Measurements from ENCODE around the gene TMTC2.

Gene TMTC2

DNA sequence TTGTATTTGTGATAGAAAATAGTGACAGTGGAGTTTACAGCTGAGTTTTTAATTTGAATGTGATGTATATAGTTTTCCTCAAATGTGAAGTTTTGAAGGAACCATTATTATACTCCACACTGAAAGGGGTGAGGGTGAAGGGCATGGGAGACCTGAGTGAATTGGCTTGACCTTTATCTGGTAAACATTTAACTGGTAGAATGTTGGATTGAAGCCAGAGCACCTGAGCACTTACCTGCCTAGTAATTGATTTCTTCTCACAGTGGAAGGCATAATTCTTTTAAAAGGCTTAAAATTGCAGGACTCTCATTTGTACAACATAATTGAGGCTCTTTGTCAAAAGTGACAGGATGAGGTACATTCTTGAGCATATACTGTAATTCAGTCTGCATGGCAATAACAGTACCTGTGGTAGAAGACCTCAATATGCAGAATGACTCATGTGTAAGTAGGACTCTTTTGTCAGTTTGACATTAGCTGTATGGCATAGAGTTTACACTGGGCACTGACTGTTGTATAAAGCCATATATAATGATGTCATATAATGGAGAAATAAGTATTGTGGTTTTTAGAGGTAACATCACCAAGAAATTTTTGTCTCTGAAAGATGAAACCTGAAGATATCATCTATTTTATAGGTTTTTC, 309.6 kb downstream of the TMTC2 start:
- Histone ChIP-seq H3K27me3 (ENCODE audit: insufficient read depth, low read length) (no peaks in the 10 kb centered on the region), H3K36me3 (ENCODE audit: insufficient read depth, low read length) (peaks cover 13% of the 10 kb centered on the region), H3K9me3 (ENCODE audit: low read length) (peaks cover 6% of the 10 kb centered on the region), H3K4me1 (ENCODE audit: insufficient read depth, low read length) (peaks cover 11% of the 10 kb centered on the region), H3K4me3 (ENCODE audit: low read length) (no peak overlapping the region), H2AFZ (ENCODE audit: low read depth, low read length) (no peak overlapping the region)

DNA sequence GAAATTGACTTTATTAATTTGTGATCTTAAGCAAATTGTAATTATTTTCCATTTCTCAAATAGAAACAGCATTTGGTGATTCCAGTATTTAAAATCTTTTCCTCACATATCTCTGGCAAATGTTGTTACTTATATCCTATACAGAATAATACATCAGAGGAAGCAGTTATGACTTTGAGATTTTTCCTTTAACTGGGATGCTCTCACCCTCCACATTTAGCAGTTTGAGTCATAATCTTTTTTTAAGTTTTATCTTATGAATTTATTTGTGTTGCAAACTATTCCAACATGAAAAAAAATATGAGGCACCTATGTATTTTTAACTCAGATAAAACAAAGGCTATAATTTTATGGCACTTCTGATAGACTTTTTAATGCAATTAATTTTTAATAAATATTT, 311.8 kb downstream of the TMTC2 start:
- Histone ChIP-seq H2AFZ (ENCODE audit: low read depth, low read length) (no peak overlapping the region), H3K36me3 (ENCODE audit: insufficient read depth, low read length) (peaks cover 11% of the 10 kb centered on the region), H3K9me3 (ENCODE audit: low read length) (peaks cover 6% of the 10 kb centered on the region), H3K4me3 (ENCODE audit: low read length) (no peak overlapping the region), H3K4me1 (ENCODE audit: insufficient read depth, low read length) (peaks cover 11% of the 10 kb centered on the region), H3K27me3 (ENCODE audit: insufficient read depth, low read length) (no peaks in the 10 kb centered on the region)

DNA sequence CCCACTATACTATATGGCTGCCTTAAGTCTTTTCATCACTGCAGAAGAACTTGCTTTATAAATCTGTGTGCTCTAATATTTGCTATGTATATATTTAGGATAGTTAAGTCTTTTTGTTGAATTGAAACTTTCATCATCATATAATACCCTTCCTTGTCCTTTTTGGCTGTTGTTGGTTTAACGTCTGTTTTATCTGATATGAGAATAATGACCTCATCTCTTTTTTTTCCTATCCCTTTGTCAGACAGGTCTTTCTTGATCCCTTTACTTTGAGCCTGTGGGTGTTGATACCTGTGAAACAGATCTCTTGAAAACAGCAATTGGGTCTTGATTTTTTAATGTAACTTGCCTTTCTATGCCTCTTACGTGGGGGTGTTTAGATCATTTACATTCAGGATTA, 316.3 kb downstream of the TMTC2 start:
- H3K9me3 ChIP-seq (ENCODE audit: low read length) = peaks cover 11% of the 10 kb centered on the region
- H3K27me3 ChIP-seq (ENCODE audit: insufficient read depth, low read length) = no peaks in the 10 kb centered on the region
- H2AFZ ChIP-seq (ENCODE audit: low read depth, low read length) = no peak overlapping the region

DNA sequence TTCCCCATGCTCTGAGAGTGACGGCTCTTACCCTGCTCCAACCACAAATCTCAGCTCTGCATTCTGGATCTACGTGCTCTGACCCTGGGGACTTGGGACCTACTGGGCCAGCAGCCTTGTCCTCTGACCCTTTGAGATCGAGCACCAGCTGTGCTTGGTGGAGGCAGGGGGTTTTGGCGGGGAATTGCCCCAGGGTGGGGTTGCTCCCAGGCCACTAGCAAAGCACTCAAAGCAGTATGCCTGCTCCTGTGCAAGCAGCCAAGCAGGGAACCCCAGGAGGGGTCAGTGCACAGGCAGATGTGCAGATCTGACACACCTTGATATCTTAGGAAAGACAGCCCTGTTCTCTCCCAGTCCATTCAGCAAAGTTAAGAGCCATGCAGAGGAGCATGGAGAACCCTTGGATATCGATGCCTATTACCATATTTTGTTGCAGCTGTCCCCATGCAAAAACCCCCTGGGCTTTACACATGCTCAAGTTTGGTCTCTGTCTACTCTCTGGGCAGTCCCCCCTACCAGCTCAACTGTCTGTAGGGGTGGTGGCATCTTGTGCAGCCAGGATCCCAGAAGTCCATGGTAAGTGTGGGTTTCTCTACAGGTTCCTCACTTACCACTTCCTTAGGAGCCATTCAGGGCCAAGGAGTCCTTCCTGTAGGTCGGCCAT, 319.0 kb downstream of the TMTC2 start:
- no peak overlapping the region for H2AFZ ChIP-seq (ENCODE audit: low read depth, low read length)
- no peaks in the 10 kb centered on the region for H3K4me1 ChIP-seq (ENCODE audit: insufficient read depth, low read length)
- peaks cover 26% of the 10 kb centered on the region for H3K9me3 ChIP-seq (ENCODE audit: low read length)
- no peaks in the 10 kb centered on the region for H3K27me3 ChIP-seq (ENCODE audit: insufficient read depth, low read length)
- H3K4me3 ChIP-seq (ENCODE audit: low read length) = no peak overlapping the region
- H3K36me3 ChIP-seq (ENCODE audit: insufficient read depth, low read length) = peaks cover 15% of the 10 kb centered on the region

More for the DNA sequence above, 316.3 kb downstream of the TMTC2 start:
- Histone ChIP-seq H3K4me3 (ENCODE audit: low read length) (no peak overlapping the region), H3K4me1 (ENCODE audit: insufficient read depth, low read length) (peaks cover 6% of the 10 kb centered on the region), H3K36me3 (ENCODE audit: insufficient read depth, low read length) (peaks cover 9% of the 10 kb centered on the region)

DNA sequence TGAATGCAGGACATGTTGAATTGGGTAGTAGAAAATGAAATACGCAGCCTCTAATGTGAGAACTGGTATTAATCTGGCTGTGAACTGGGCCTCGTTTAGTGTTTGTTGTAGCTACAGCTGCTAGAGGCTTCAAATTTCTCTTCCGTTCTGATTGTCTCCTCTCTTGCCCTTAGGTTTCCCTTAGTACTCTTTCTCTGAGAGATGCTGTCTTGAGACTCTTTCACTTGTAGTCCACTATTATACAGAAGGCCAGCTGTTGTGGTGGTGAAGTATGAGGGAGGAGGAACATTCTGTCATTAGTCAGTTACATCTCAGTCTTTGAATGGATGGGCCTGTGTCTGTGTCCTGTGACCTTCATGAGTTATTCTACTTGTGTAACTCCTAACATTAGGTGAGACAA, 322.0 kb downstream of the TMTC2 start:
- no peak overlapping the region for H3K4me3 ChIP-seq (ENCODE audit: low read length)
- peaks cover 26% of the 10 kb centered on the region for H3K9me3 ChIP-seq (ENCODE audit: low read length)
- H3K4me1 ChIP-seq (ENCODE audit: insufficient read depth, low read length) = no peaks in the 10 kb centered on the region
- no peaks in the 10 kb centered on the region for H3K27me3 ChIP-seq (ENCODE audit: insufficient read depth, low read length)
- H2AFZ ChIP-seq (ENCODE audit: low read depth, low read length) = no peak overlapping the region
- peaks cover 15% of the 10 kb centered on the region for H3K36me3 ChIP-seq (ENCODE audit: insufficient read depth, low read length)

DNA sequence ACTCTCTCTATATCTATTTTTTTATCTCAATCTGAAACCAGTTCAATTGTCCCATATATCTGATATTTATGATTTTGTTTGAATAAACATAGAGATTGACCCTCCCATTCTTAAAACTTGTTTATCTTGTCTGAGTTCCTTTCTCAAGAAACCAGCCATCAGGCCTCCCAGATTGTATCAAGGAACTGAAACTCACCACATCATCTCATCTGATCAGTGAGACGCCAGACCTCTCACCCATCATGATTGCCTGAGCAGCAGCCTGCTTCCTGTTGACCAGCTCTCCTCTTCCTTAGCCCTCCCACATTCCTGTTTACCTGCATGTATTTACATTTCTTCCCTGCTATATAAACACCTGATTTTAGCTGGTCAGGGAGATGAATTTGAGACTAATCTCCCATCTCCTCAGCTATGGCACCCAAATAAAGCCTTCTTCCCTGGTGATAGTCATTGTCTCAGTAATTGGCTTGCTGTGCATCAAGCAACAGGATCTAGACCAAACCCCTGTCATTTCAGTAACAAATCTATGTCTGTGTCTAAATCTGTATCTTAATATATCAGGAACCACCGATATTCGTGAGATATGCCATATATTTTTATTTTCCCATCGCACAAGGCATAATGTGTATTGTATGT, 323.6 kb downstream of the TMTC2 start:
- Histone ChIP-seq H3K9me3 (ENCODE audit: low read length) (peaks cover 25% of the 10 kb centered on the region), H3K36me3 (ENCODE audit: insufficient read depth, low read length) (peaks cover 15% of the 10 kb centered on the region), H3K4me1 (ENCODE audit: insufficient read depth, low read length) (no peaks in the 10 kb centered on the region), H2AFZ (ENCODE audit: low read depth, low read length) (no peak overlapping the region), H3K27me3 (ENCODE audit: insufficient read depth, low read length) (no peaks in the 10 kb centered on the region), H3K4me3 (ENCODE audit: low read length) (no peak overlapping the region)

DNA sequence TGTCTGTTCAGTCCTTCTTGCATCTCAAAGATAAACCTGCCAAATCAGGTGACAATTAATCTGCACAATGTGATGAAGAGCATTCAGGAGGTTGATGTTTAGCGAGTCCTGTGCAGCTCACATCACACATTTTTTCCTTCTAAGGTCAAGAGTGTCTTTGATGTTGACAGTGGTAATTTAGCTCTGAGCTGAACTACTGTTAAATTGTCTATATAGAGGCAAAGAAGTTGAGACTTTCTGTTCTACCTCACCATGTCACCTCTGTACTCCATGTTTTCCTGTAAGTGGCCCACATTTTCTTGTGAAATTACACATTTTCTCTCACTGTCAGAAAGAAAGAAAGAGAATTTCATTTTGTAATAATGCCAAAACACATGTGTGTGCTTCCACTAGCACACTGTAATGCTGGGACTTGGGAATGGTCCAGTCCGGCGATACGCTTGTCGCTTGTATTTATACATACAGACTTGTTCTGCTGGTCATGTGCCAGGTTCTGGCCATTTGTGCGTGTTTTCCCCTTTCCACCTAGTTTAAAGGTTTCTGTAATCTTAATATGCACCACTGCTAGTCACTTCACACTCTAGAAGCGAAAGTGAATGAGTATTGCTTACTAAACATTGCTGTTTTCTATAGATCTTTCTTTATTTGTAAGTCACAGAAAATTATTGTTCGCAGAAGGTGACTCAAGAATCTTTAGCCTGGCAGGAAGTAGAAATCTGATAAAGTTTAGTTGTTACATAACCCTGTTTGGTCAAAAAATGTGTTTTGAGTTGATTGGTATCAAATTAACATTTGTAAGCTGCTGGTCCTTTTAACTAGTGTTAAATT, 328.9 kb downstream of the TMTC2 start:
- Histone ChIP-seq H3K36me3 (ENCODE audit: insufficient read depth, low read length) (peaks cover under 1% of the 10 kb centered on the region), H3K27me3 (ENCODE audit: insufficient read depth, low read length) (no peaks in the 10 kb centered on the region), H3K9me3 (ENCODE audit: low read length) (peaks cover 3% of the 10 kb centered on the region), H3K4me1 (ENCODE audit: insufficient read depth, low read length) (peaks cover 10% of the 10 kb centered on the region), H3K4me3 (ENCODE audit: low read length) (no peak overlapping the region), H2AFZ (ENCODE audit: low read depth, low read length) (no peak overlapping the region)

DNA sequence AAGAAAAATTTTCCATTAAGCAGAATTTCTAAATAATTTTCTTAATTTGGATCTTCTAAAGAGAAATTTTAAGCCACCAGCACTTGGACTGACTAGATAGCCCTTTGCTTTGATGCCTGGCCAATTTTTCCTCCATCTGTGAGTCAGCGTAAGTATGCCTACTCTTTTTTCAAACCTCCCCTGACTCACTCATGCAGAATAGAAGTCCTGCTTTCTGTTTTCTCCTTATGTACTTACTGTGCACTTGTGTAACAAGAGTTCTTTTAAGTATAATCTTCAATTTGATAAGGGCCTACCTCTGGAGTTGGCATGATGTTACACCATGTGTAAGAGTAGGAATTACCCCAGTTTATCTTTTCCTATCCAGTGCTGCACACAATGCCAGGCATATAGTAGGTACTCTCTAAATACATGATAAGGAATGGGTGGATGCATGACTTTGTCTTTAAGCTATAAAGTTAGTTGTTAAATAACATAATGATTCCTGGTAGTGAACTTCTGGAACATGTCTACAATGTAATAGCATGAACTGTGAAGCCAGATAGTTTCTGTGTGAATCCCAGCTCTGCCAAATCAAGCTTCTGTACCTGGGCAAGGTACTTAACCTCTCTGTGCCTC, 329.6 kb downstream of the TMTC2 start:
- H3K27me3 ChIP-seq (ENCODE audit: insufficient read depth, low read length) = no peaks in the 10 kb centered on the region
- peaks cover 2% of the 10 kb centered on the region for H3K9me3 ChIP-seq (ENCODE audit: low read length)
- H2AFZ ChIP-seq (ENCODE audit: low read depth, low read length) = no peak overlapping the region
- no peak overlapping the region for H3K4me3 ChIP-seq (ENCODE audit: low read length)
- H3K4me1 ChIP-seq (ENCODE audit: insufficient read depth, low read length) = peaks cover 10% of the 10 kb centered on the region
- no peaks in the 10 kb centered on the region for H3K36me3 ChIP-seq (ENCODE audit: insufficient read depth, low read length)

DNA sequence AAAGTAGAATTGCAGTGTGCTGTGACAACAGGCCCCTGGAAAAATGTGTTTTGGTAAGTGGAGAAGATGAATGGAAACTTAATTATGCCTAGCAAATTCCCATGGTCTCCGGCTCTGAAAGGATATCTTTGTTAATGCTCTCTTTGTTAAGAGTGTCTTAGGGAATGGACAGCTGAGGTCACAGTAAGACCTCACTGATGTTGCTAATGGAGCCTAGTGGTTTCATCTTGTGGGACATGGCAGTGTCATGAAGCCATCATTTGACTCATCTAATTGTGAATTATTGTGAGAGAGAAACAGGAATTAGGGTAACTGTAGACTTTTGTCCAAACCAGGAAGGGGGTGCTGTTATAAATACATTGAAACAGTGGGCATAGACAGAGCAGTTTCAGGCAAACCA, 330.3 kb downstream of the TMTC2 start:
- H3K9me3 ChIP-seq (ENCODE audit: low read length) = no peaks in the 10 kb centered on the region
- H3K4me1 ChIP-seq (ENCODE audit: insufficient read depth, low read length) = peaks cover 10% of the 10 kb centered on the region
- H3K36me3 ChIP-seq (ENCODE audit: insufficient read depth, low read length) = no peaks in the 10 kb centered on the region
- no peaks in the 10 kb centered on the region for H3K27me3 ChIP-seq (ENCODE audit: insufficient read depth, low read length)
- no peak overlapping the region for H2AFZ ChIP-seq (ENCODE audit: low read depth, low read length)
- no peak overlapping the region for H3K4me3 ChIP-seq (ENCODE audit: low read length)

DNA sequence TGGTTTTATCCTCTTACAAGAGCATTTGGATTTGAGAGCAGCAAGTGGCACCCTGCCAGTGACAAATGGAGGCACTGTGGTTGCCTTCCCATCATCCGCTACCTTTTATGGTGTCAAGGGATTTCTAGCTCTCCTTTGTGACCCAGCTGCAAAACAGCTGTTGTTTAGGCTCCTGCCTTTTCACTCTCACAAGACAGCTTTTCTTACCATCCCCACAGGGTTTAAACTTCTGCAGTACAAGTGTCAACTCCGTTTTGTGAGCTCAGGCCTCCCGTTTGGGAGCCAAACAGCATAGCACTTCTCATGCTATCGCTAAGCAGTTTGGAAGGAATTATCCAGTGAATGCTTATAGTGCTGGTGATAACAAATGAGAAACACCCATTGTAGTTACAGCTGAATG, 331.4 kb downstream of the TMTC2 start:
- Histone ChIP-seq H3K4me1 (ENCODE audit: insufficient read depth, low read length) (peaks cover 10% of the 10 kb centered on the region), H3K27me3 (ENCODE audit: insufficient read depth, low read length) (no peaks in the 10 kb centered on the region), H3K9me3 (ENCODE audit: low read length) (no peaks in the 10 kb centered on the region), H3K4me3 (ENCODE audit: low read length) (no peak overlapping the region), H2AFZ (ENCODE audit: low read depth, low read length) (no peak overlapping the region), H3K36me3 (ENCODE audit: insufficient read depth, low read length) (no peaks in the 10 kb centered on the region)

DNA sequence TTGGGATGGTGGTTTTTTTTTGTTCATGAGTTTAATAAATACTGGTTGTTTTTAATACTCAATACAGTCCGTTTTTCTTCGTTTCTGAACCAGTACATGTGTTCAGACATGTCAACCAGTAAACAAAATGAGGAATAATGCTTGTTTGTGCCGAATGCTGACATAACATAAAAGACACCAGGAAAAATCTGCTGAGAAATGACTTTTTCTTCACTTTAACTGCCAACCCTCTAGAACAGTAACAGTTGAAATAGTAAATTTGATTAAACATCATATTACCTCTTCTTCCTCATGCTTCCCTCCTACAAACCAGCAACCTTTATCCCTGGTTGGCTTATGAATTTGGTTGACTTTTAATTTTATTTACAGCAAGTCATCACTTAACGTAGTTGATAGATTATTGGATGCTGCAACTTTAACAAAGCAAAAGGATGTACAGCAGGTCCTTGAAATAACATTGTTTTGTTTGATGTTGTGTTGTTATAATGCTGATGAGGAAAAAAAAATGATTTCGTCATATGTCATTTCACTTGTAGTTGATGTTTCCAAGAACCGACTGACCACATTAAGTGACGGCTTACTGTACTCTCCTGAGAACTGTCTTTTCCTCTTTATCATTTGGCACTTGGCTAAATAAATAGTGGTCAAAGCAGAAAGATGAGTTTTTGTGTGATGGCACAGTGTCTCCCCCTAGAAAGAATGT, 340.5 kb downstream of the TMTC2 start:
- no peak overlapping the region for H2AFZ ChIP-seq (ENCODE audit: low read depth, low read length)
- H3K36me3 ChIP-seq (ENCODE audit: insufficient read depth, low read length) = no peaks in the 10 kb centered on the region
- no peaks in the 10 kb centered on the region for H3K9me3 ChIP-seq (ENCODE audit: low read length)
- no peaks in the 10 kb centered on the region for H3K4me1 ChIP-seq (ENCODE audit: insufficient read depth, low read length)
- H3K27me3 ChIP-seq (ENCODE audit: insufficient read depth, low read length) = no peaks in the 10 kb centered on the region
- no peak overlapping the region for H3K4me3 ChIP-seq (ENCODE audit: low read length)

DNA sequence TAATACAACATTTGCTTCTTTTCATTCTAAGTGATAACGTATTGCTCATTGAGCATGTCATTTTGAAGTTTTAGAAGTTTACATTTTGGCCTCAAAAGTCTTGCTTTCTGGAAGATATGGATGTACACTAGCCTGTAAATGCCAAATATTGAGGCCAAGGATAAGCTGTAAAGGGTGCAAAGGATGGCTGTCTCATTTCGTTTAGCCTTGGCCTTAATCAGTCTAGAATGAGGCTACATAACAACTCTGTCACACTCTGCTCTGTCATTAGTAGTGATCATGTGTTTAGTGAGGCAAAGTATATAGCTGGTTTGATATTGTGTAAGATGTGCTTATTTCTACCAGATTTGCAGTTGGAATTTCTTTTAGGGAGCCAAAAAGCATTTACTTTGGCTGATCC, 344.5 kb downstream of the TMTC2 start:
- no peaks in the 10 kb centered on the region for H3K9me3 ChIP-seq (ENCODE audit: low read length)
- no peaks in the 10 kb centered on the region for H3K27me3 ChIP-seq (ENCODE audit: insufficient read depth, low read length)
- no peaks in the 10 kb centered on the region for H3K36me3 ChIP-seq (ENCODE audit: insufficient read depth, low read length)
- no peak overlapping the region for H3K4me3 ChIP-seq (ENCODE audit: low read length)
- no peak overlapping the region for H2AFZ ChIP-seq (ENCODE audit: low read depth, low read length)
- H3K4me1 ChIP-seq (ENCODE audit: insufficient read depth, low read length) = no peaks in the 10 kb centered on the region

Measured in neuron (in vitro differentiated cells).